BLaER1 treated with 17β-estradiol and CSF1 and Interleukin-3, amounts not matched to agents 10 nM and 100 nM (cell line): ENCODE data around the gene NECTIN1.

Source experiments
- H3K27ac ChIP-seq, 11 experiments: shearing (Covaris generic); formaldehyde crosslinking; 2 replicates each; pipeline ENCODE4 v1.8.1; 2022
- H3K27me3 ChIP-seq, 11 experiments: shearing (Covaris generic); formaldehyde crosslinking; 2 replicates each; pipeline ENCODE4 v1.8.1; 2022
- H3K36me3 ChIP-seq, 11 experiments: shearing (Covaris generic); formaldehyde crosslinking; 2 replicates each; pipeline ENCODE4 v1.8.1; 2022
- H3K4me1 ChIP-seq, 10 experiments: shearing (Covaris generic); formaldehyde crosslinking; 2 replicates each; pipeline ENCODE4 v1.8.1; 2022
- H3K4me2 ChIP-seq, 11 experiments: shearing (Covaris generic); formaldehyde crosslinking; 2 replicates each; pipeline ENCODE4 v1.8.1; 2022
- H3K4me3 ChIP-seq, 10 experiments: shearing (Covaris generic); formaldehyde crosslinking; 2 replicates each; pipeline ENCODE4 v1.8.1; 2022
- H3K9ac ChIP-seq, 11 experiments: shearing (Covaris generic); formaldehyde crosslinking; 2 replicates each; pipeline ENCODE4 v1.8.1; 2022
- H3K9me3 ChIP-seq, 11 experiments: shearing (Covaris generic); formaldehyde crosslinking; replicated peaks in 1 of 11; 2 replicates each; pipeline ENCODE4 v1.8.1; 2022
- H4K20me1 ChIP-seq, 11 experiments: shearing (Covaris generic); formaldehyde crosslinking; 2 replicates each; pipeline ENCODE4 v1.8.1; 2022
- Cebpa-rat ChIP-seq, 11 experiments: shearing (Covaris generic); IDR thresholded peaks; 2 replicates each; pipeline ENCODE4 v1.8.1; 2022

Gene NECTIN1

GRCh38 chr11:119710417-119710816 lies 18.6 kb downstream of the NECTIN1 start:
- H4K20me1 ChIP-seq = peaks cover 0 to 89% (median 0%) of the 10 kb centered on the region in 11 experiments; a peak in 9 of 22 replicates
- TF ChIP-seq Cebpa-rat (IDR thresholded peaks at IDR 0.05) = no peak
- H3K36me3 ChIP-seq = no peaks in the 10 kb centered on the region; a peak in 1 of 22 replicates
- peak overlapping the region; percentile 47 to 94 (median 79); a peak in 18 of 22 replicates for H3K4me2 ChIP-seq
- H3K27ac ChIP-seq = no peak overlapping the region; a peak in 2 of 22 replicates
- no peaks in the 10 kb centered on the region for H3K9me3 ChIP-seq
- peaks cover 44 to 77% (median 65%) of the 10 kb centered on the region in 10 experiments for H3K4me1 ChIP-seq
- H3K4me3 ChIP-seq = no peak overlapping the region
- H3K9ac ChIP-seq = no peak overlapping the region
- no peaks in the 10 kb centered on the region for H3K27me3 ChIP-seq

GRCh38 chr11:119709638-119710346 lies 19.2 kb downstream of the NECTIN1 start:
- no peaks in the 10 kb centered on the region; a peak in 1 of 22 replicates for H3K36me3 ChIP-seq
- peak overlapping the region in 6 of 11 experiments; percentile 6 to 60 (median 49); a peak in 11 of 22 replicates for H3K9ac ChIP-seq
- H3K27ac ChIP-seq = peak overlapping the region in 7 of 11 experiments; percentile 23 to 56 (median 54); a peak in 10 of 22 replicates
- no peaks in the 10 kb centered on the region for H3K27me3 ChIP-seq
- H3K4me2 ChIP-seq = peak overlapping the region; percentile 47 to 94 (median 79)
- H3K9me3 ChIP-seq = no peaks in the 10 kb centered on the region
- peaks cover 44 to 71% (median 60%) of the 10 kb centered on the region in 10 experiments for H3K4me1 ChIP-seq
- no peak for TF ChIP-seq Cebpa-rat (IDR thresholded peaks at IDR 0.05)
- peaks cover 0 to 88% (median 0%) of the 10 kb centered on the region in 11 experiments; a peak in 8 of 22 replicates for H4K20me1 ChIP-seq
- peak overlapping the region in 3 of 10 experiments; percentile 24 to 54 (median 29); a peak in 3 of 20 replicates for H3K4me3 ChIP-seq

- H3K4me3 ChIP-seq = peak overlapping the region in 3 of 10 experiments; percentile 24 to 54 (median 29); a peak in 3 of 20 replicates
- TF ChIP-seq Cebpa-rat (IDR thresholded peaks at IDR 0.05) = no peak
- H3K27ac ChIP-seq = peak overlapping the region in 8 of 11 experiments; percentile 23 to 56 (median 54); a peak in 13 of 22 replicates
- H3K9ac ChIP-seq = peak overlapping the region in 8 of 11 experiments; percentile 6 to 60 (median 49); a peak in 13 of 22 replicates
- peaks cover 42 to 65% (median 56%) of the 10 kb centered on the region in 10 experiments for H3K4me1 ChIP-seq
- H3K9me3 ChIP-seq = no peaks in the 10 kb centered on the region
- H4K20me1 ChIP-seq = peaks cover 0 to 88% (median 0%) of the 10 kb centered on the region in 11 experiments; a peak in 8 of 22 replicates
- no peaks in the 10 kb centered on the region; a peak in 1 of 22 replicates for H3K36me3 ChIP-seq
- no peaks in the 10 kb centered on the region for H3K27me3 ChIP-seq
- peak overlapping the region; percentile 47 to 94 (median 79) for H3K4me2 ChIP-seq
Observed at GRCh38 chr11:119709171-119709570, 19.8 kb downstream of the NECTIN1 start.

GRCh38 chr11:119708384-119708783 lies 20.6 kb downstream of the NECTIN1 start:
- Histone ChIP-seq H3K27me3 (no peaks in the 10 kb centered on the region), H3K9me3 (no peaks in the 10 kb centered on the region), H4K20me1 (peaks cover 0 to 83% (median 0%) of the 10 kb centered on the region in 11 experiments; a peak in 8 of 22 replicates), H3K36me3 (no peaks in the 10 kb centered on the region; a peak in 1 of 22 replicates), H3K27ac (no peak overlapping the region; a peak in 1 of 22 replicates), H3K4me1 (peaks cover 34 to 62% (median 49%) of the 10 kb centered on the region in 10 experiments), H3K4me3 (no peak overlapping the region), H3K4me2 (peak overlapping the region in 9 of 11 experiments; percentile 68 to 94 (median 82); a peak in 16 of 22 replicates), H3K9ac (0 out of 22 replicates have a peak overlapping the region, but pooled peaks of 3 of the 11 experiments have one; percentile 33 to 56 (median 47))
- TF ChIP-seq Cebpa-rat (IDR thresholded peaks at IDR 0.05) = no peak

GRCh38 chr11:119706887-119707286 lies 22.1 kb downstream of the NECTIN1 start:
- H4K20me1 ChIP-seq = peaks cover 0 to 88% (median 5%) of the 10 kb centered on the region in 11 experiments; a peak in 9 of 22 replicates

GRCh38 chr11:119706029-119706428 lies 23.0 kb downstream of the NECTIN1 start:
- Histone ChIP-seq H3K9ac (no peak overlapping the region), H3K4me3 (no peak overlapping the region), H4K20me1 (peaks cover 0 to 89% (median 9%) of the 10 kb centered on the region in 11 experiments; a peak in 9 of 22 replicates), H3K4me1 (peaks cover 17 to 52% (median 41%) of the 10 kb centered on the region in 10 experiments), H3K36me3 (no peaks in the 10 kb centered on the region; a peak in 1 of 22 replicates), H3K27ac (no peak overlapping the region), H3K27me3 (no peaks in the 10 kb centered on the region), H3K9me3 (no peaks in the 10 kb centered on the region), H3K4me2 (no peak overlapping the region)
- TF ChIP-seq Cebpa-rat (IDR thresholded peaks at IDR 0.05) = no peak

More at GRCh38 chr11:119706887-119707286, 22.1 kb downstream of the NECTIN1 start:
- Histone ChIP-seq H3K4me3 (no peak overlapping the region), H3K9me3 (no peaks in the 10 kb centered on the region), H3K4me2 (no peak overlapping the region), H3K9ac (no peak overlapping the region), H3K36me3 (no peaks in the 10 kb centered on the region; a peak in 1 of 22 replicates), H3K27me3 (no peaks in the 10 kb centered on the region), H3K27ac (no peak overlapping the region), H3K4me1 (peaks cover 20 to 57% (median 46%) of the 10 kb centered on the region in 10 experiments)
- TF ChIP-seq Cebpa-rat (IDR thresholded peaks at IDR 0.05) = no peak

GRCh38 chr11:119705362-119705761 lies 23.6 kb downstream of the NECTIN1 start:
- Histone ChIP-seq H4K20me1 (peaks cover 0 to 90% (median 9%) of the 10 kb centered on the region in 11 experiments; a peak in 9 of 22 replicates), H3K27me3 (no peaks in the 10 kb centered on the region)
- no peak for TF ChIP-seq Cebpa-rat (IDR thresholded peaks at IDR 0.05)

GRCh38 chr11:119704849-119705248 lies 24.2 kb downstream of the NECTIN1 start:
- Histone ChIP-seq H3K27ac (no peak overlapping the region), H3K36me3 (no peaks in the 10 kb centered on the region; a peak in 1 of 22 replicates), H4K20me1 (peaks cover 0 to 86% (median 9%) of the 10 kb centered on the region in 11 experiments; a peak in 9 of 22 replicates), H3K4me2 (no peak overlapping the region), H3K27me3 (no peaks in the 10 kb centered on the region), H3K9me3 (no peaks in the 10 kb centered on the region), H3K4me1 (peaks cover 14 to 48% (median 30%) of the 10 kb centered on the region in 10 experiments), H3K9ac (no peak overlapping the region), H3K4me3 (no peak overlapping the region)
- TF ChIP-seq Cebpa-rat (IDR thresholded peaks at IDR 0.05) = no peak

More at GRCh38 chr11:119705362-119705761, 23.6 kb downstream of the NECTIN1 start:
- no peaks in the 10 kb centered on the region for H3K9me3 ChIP-seq
- no peaks in the 10 kb centered on the region; a peak in 1 of 22 replicates for H3K36me3 ChIP-seq
- no peak overlapping the region for H3K27ac ChIP-seq
- no peak overlapping the region for H3K4me2 ChIP-seq
- H3K9ac ChIP-seq = no peak overlapping the region
- no peak overlapping the region for H3K4me3 ChIP-seq
- peaks cover 17 to 49% (median 35%) of the 10 kb centered on the region in 10 experiments for H3K4me1 ChIP-seq
